Hypothalamus (tissue), 51 donors: ENCODE measurements around the gene SAFB.

Experiments used
- DNase-seq, 51 donors: peaks; one replicate each; lab custom pipeline; 2025; lab: John Stamatoyannopoulos, UW

Gene SAFB

GRCh38 chr19:5622465-5623396, at the start of gene SAFB, which contains the start of gene SAFB2:
TSS of gene SAFB (plus strand) at chr19:5623083. CDS start at chr19:5623206, 123 bp downstream.
TSS of gene SAFB2 (minus strand) at chr19:5622776. CDS start at chr19:5622715, 61 bp downstream.
- DNase-seq: peak; percentile 87 to 100 (median 98)

DNA sequence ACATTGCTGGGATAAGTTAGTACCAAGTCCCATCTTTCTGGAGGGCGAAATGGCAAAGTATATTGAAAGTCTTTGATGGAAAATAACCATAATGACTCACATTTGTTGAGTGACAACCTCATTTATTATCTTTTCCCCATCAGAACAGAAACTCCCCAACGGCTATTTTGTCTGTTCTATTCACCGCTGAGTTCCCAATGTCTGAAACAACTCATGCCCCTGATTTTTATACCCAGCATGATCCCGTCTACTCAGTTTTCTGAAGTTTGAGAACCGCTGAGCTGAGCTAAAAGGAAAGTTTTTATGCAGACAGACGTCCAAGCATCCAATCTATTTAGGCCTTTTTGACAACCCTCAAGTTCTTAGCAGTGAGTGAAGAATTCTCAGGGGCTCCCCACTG, 47.3 kb upstream of the SAFB start:
- no peak for DNase-seq

GRCh38 chr19:5578097-5578846, 44.6 kb upstream of the SAFB start:
- peak in 44 of 51 donors; percentile 2 to 77 (median 37) for DNase-seq

- no peak for DNase-seq
Measured at GRCh38 chr19:5579286-5579685, 43.6 kb upstream of the SAFB start.

DNA sequence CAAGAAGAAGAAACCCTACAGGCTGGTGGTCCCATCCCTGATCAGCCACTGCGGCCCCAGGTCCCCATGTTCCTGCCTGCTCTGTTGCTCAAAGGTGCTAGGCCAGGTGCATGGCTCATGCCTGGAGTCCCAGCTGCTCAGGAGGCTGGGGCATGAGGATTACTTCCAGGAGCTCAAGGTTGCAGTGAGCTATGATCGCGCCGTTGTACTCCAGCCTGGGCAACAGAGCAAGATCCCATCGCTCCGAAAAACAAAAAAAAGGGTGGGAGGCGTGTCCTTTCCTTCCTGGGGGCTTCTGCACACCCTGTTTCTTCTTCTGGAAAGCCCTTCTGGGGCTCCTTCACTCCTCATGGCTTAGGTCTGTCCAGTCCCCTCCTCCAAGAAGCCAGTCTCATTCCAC, 43.2 kb upstream of the SAFB start:
- DNase-seq: no peak

DNA sequence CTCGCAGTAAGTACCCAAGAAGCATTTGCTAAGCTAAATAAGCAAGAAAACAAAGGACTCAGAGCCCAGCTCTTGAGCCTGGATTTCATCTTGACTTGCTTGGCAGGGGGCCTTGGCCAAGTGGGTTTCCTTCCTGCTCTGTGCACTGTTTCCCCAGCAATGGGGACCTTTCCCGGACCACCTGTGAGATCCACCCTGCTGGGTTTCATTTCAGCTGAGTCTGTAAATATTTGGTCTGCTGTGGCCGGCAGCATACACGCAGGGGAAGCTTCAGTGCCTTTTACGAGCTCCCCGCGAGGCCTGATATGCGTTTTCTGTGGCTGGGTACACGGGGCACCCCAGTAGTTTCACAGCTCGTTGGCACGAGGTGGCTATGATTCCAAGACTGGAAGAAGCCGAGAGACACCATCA, 42.7 kb upstream of the SAFB start:
- no peak for DNase-seq

GRCh38 chr19:5585461-5586299, 37.2 kb upstream of the SAFB start:
- peak in 36 of 51 donors; percentile 7 to 74 (median 44) for DNase-seq

DNA sequence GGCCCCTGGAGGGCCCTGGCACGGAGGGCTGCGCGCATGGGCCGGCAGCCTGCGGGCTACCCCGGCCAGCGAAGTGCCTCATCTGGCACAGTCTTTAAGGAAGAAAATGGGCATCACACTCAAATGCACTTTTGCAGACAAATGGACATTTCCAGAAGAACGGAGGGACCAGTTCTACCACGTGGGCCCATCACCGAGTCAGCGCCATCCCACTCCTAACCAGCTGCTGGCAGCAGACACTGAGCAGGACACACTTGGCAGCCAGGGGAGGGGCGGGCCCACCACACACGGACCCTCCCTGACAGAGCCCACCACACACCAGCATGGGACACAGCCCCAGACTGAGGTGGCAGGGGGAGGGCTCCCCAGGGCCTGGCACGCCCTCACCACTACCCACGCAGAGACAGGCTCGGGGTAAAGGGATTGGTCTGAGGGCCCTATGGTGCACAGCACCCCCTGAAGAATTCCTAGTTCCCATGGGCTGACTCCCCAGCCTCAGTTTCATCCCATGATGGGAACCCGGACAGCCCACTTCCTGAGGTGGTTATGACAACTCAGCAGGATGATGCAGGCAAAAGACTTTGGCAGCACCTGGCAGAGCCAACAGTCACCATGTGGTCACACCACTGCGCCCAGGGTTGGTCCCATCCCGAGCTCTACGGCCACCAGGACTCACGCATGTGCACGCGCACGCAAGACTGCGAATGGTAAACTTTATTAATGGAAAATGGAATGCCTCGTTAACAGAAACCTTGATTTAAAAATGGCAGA, 36.4 kb upstream of the SAFB start:
- peak in 13 of 51 donors; percentile 32 to 66 (median 54) for DNase-seq

- DNase-seq: no peak
Measured at GRCh38 chr19:5587071-5587455, 35.8 kb upstream of the SAFB start.

DNA sequence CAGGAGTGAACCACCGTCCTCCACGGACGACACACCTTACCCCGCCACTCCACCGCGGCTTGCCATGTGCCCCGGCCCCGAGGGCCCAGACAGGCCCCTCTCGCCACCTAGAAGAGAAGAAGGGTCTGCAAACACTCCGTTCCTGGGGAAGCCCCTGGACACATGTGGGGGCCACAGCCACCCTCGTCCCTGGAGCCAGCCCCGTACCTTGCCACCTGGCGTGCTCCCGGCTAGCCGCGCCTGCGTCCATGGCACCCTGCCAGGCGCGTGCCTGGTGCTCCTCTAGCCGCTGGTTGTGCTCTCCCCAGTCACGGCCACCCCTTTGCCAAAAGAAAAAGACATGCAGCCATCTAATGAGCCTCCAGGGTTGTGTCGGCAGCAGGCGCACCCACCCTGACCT, 35.2 kb upstream of the SAFB start:
- DNase-seq: no peak

GRCh38 chr19:5588441-5588840, 34.4 kb upstream of the SAFB start:
- peak in 18 of 51 donors; percentile 5 to 46 (median 23) for DNase-seq

DNA sequence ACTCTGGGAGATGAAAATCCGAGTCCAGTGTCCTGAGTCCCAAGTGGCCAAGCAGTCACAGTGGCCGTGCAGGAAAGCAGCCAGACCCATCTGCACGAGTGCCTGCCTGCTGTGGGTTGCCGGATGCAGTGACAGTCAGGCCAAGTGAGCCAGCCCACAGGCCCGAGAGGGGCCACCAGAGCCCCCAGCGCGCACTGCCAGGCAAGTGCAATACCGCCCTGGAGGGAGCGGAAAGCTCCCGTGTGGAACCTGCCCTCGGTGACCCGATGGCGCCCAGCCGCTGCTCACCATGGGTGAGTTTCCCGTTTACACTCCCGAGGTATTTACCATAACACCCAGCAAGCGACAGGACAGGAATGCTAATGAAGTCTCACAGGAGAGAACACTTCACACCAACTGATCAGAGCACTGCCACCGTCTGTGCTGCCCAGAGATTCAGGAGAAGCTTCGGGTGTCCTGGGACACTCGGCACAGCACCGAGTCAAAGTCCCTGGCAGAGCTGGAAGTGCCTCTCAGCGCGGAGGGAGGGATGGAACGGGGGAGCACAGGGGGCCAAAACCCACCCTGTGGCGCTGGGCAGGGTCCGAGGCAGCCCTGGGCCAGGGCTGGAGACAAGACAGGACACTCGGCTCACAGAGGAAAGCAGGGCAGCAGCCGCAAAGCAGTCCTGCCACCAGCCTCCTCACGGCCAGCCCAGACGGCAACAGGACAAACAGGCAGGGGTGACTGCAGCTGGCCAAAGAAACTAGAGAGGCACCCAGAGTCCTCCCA, 33.8 kb upstream of the SAFB start:
- peak in 1 of 51 donors; percentile 6 for DNase-seq

DNA sequence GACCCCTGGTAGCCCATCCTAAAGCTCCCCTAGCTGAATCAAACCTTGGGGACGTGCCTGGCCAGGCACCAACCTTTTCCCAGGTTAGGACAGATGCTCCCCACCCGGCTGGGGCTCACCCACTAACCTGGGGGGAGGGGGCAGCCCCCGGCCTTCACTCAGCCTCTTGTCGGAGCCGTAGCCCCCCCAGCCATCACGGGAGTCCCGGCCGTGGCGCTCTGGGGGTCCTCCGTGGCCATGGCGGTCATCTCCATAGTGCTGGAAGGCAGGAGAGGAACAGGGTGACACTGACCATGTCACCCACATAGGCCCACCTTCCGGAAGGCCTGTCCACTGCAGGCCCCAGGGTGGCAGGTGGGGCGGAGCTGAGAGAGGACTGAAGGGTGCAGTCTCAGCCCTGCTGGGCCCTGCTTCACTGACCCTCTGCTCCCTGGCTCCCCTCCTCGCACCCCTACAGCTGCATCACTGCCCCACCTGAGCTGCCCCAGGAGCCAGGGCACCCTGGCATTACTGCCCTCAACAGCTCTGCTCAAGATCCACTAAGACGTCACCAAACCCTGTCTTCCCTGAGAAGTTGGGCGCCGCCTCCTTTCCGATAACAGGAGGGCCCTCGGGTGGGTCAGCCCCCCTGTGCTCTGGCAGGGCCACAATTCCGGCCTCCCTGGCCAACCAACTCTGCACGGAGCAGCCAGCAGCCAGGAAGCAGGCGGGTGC, 32.6 kb upstream of the SAFB start:
- DNase-seq: no peak

GRCh38 chr19:5590865-5591154, 32.1 kb upstream of the SAFB start:
- DNase-seq: no peak

DNA sequence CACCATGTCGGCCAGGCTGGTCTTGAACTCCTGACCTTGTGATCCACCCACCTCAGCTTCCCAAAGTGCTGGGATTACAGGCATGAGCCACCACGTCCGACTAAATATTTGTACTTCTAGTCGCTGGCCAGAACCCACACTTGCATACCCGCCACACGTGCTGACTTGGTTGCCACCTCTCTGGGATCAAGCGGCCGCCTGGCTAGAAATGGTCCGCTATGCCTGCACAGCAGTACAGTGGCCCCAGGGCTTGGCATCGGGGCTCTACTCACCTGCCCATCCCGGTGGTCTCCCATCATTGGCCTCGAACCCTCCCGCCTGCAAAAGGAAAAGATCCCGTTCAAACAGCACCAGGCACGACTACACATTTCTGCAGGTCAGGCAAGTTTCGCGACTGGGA, 31.4 kb upstream of the SAFB start:
- no peak for DNase-seq

DNA sequence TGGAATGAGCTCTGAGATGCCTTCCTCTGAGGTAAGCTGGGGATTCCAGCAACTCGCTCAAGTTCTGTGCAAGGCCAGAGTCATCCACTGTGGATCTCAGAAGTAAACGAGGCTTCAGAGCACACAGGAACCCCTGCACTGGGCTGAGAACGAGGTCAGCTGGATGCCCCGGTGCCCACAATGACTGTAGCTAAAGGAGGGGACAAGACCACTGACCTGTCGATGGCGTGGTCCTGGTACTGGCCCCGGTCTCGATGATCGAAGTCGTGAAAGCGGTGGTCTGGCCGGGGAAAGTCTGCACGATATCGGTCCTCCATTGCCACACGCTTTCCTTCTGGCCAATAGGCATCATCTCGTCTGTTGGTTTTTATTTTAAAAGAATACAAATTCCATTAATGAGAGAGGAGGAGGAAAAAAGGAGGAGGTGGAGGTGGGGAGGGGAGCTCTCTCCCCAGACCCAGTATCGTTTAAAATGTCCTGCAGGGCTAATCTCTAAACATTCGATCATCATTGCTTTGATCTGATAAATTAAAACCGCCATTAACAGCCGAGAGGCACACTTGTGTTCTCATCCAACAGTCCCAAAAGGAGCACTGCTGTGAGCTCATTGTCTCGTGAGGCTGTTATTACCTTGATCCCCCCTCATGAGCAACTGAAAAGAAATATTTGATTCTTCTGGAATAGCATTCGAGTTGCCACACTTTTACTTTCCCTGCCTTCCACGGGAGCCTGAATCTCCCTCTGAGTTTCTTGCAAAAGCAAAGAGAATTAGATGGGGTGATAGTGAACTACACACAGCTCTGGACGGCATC, 30.1 kb upstream of the SAFB start:
- no peak for DNase-seq

DNA sequence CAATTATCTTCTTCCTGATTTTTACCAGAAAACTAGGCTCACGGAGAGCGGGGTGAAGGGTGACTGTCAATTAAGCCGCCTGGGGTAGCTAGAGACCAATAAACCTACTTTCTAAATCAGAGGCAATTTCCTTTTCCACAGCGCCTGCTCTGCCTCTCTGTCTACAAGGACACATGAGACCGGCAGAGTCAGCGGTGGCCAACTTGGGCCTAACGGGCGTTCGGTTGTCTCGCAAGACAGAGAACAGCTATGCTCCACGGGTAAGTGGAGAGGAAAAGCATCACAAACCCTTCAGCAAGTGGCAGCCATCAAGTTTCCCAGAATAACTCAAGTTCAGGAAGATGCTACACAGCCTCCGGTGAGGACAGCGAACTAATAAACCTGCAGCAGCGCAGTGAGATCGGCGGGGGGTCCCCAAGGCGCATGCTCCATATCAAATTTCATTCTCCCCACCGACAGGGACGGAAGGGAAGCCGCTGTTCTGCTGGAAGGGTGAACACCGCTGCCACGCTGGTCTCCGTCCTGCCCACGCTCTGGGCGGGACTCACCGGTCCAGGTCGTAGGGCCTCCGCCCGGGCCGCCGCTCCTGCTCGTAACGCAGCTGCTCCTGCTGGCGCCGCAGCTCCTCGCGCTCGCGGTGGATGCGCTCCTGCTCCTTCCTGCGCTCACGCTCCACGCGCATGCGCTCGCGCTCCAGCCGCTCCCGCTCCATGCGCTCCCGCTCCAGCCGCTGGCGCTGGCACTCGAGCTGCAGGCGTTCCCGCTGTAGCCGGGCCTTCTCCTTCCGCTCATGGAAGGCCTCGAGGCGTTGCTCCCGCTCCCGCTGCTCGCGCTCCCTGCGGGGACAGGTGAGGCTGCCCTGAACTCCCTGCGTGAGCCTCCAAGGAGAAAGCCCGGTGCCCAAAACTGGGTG, 29.3 kb upstream of the SAFB start:
- DNase-seq: no peak
